HCT116 (cell line): ENCODE results near the gene AR. TPM values are rescaled to one million over a fixed set of nuclear protein-coding genes. Genes with fewer than 3 reads are reported as not detected.

Source experiments
- ATAC-seq: fragments of 200-7000 bp; cut with Tn5 transposase; 2 replicates; pipeline ENCODE4 v1.9.1; 2020; ENCODE audit warnings: mild to moderate bottlenecking, moderate library complexity
- BruUV-seq: library from RNA; stranded (reverse); fragments of 400-500 nt; replicated peaks from 2 replicates; lab custom pipeline; 2021; lab: Mats Ljungman, UMichigan
- CTCF ChIA-PET: fragments of 300-600 bp; sonication (Branson Sonifier 250); formaldehyde crosslinking; loops from one replicate; lab custom pipeline; 2021; ENCODE audit warnings: antibody characterized with exemption; lab: Charles Lee
- POLR2A ChIA-PET: fragments of 300-600, 350-600 bp; sonication (Branson Sonifier 250); formaldehyde crosslinking; loops from one replicate; lab custom pipeline; 2021; ENCODE audit warnings: antibody characterized with exemption; lab: Charles Lee
- RAD21 ChIA-PET, 2 experiments: fragments of 300-600 bp; sonication (Branson Sonifier 250); formaldehyde crosslinking; loops; one replicate each; lab custom pipeline; 2023; ENCODE audit warnings: low total read pairs in 2 of 2; ENCODE audit not compliant: uncharacterized antibody in 2 of 2, unreplicated experiment in 2 of 2, low non-redundant PET in 1 of 2; lab: Charles Lee
- DNase-seq: peaks from one replicate; pipeline ENCODE4 v3.0.0-alpha.2; 2010; ENCODE audit warnings: low read depth, low spot score
- H2AFZ ChIP-seq: fragments of 200-600 bp; shearing (Covaris generic), sonication (generic); 2 replicates; pipeline ENCODE4 v1.6.1; 2017; ENCODE audit warnings: low read depth, mixed run types, mixed read lengths, antibody characterized with exemption, low read length; ENCODE audit not compliant: poor library complexity, severe bottlenecking
- H3K27ac ChIP-seq: 2 replicates; pipeline ENCODE4 v1.5.1; 2012; ENCODE audit warnings: low read depth, low read length
- H3K27me3 ChIP-seq: fragments of 200-600 bp; sonication (generic); 2 replicates; pipeline ENCODE4 v1.6.1; 2016; ENCODE audit warnings: mixed run types, low read length, mixed read lengths; ENCODE audit not compliant: insufficient read depth
- H3K36me3 ChIP-seq, 2 experiments: fragments of 200-500 bp in 1 of 2; fragments of 200-600 bp in 1 of 2; sonication (Bioruptor generic) in 1 of 2; sonication (generic) in 1 of 2; 2 replicates each; pipeline versions ENCODE4 v1.5.1 to v1.6.1; 2014 to 2016; ENCODE audit warnings: low read length in 2 of 2, inconsistent platforms in 1 of 2, mixed read lengths in 1 of 2, mixed run types in 1 of 2; ENCODE audit not compliant: insufficient read depth in 2 of 2, control insufficient read depth in 1 of 2
- H3K4me1 ChIP-seq, 2 experiments: fragments of 200-600 bp in 1 of 2; sonication (generic) in 1 of 2; 2 replicates each; pipeline versions ENCODE4 v1.5.1 to v1.6.1; 2012 to 2017; ENCODE audit warnings: low read length in 2 of 2, inconsistent platforms in 1 of 2, mild to moderate bottlenecking in 1 of 2, mixed read lengths in 1 of 2, mixed run types in 1 of 2, moderate library complexity in 1 of 2; ENCODE audit not compliant: insufficient read depth in 2 of 2, control insufficient read depth in 1 of 2
- H3K4me2 ChIP-seq: fragments of 200-600 bp; sonication (generic); 2 replicates; pipeline ENCODE4 v1.6.1; 2017; ENCODE audit warnings: mixed run types, low read length, mixed read lengths
- H3K4me3 ChIP-seq, 2 experiments: fragments of 200-600 bp in 1 of 2; sonication (generic) in 1 of 2; replicated peaks in 1 of 2; 2 replicates each; pipeline ENCODE4 v1.5.1; 2011 to 2016; ENCODE audit warnings: low read length in 2 of 2, control low read depth in 1 of 2, low read depth in 1 of 2, mild to moderate bottlenecking in 1 of 2, mixed read lengths in 1 of 2, mixed run types in 1 of 2
- H3K79me2 ChIP-seq: fragments of 200-600 bp; sonication (generic); 2 replicates; pipeline ENCODE4 v1.6.1; 2017; ENCODE audit warnings: mild to moderate bottlenecking, mixed run types, low read length, moderate library complexity, mixed read lengths; ENCODE audit not compliant: insufficient read depth
- H3K9ac ChIP-seq: fragments of 200-600 bp; sonication (generic); 2 replicates; pipeline ENCODE4 v1.6.1; 2016; ENCODE audit warnings: low read length, mixed read lengths
- H3K9me2 ChIP-seq: fragments of 200-600 bp; sonication (generic), shearing (Covaris generic); 2 replicates; pipeline ENCODE4 v1.6.1; 2017; ENCODE audit warnings: mixed run types, mild to moderate bottlenecking, moderate library complexity; ENCODE audit not compliant: insufficient read depth
- H3K9me3 ChIP-seq, 2 experiments: fragments of 200-500 bp in 1 of 2; fragments of 200-600 bp in 1 of 2; sonication (Bioruptor generic) in 1 of 2; sonication (generic) in 1 of 2; 2 replicates each; pipeline ENCODE4 v1.6.1; 2014 to 2017; ENCODE audit warnings: low read length in 2 of 2, mixed read lengths in 2 of 2, inconsistent platforms in 1 of 2, low read depth in 1 of 2, mild to moderate bottlenecking in 1 of 2, mixed run types in 1 of 2, moderate library complexity in 1 of 2; ENCODE audit not compliant: control insufficient read depth in 1 of 2, insufficient read depth in 1 of 2
- H4K20me1 ChIP-seq: fragments of 200-600 bp; sonication (generic), shearing (Covaris generic); 2 replicates; pipeline ENCODE4 v1.6.1; 2017; ENCODE audit warnings: mixed run types, mild to moderate bottlenecking, moderate library complexity; ENCODE audit not compliant: insufficient read depth
- CBX3 ChIP-seq: IDR thresholded peaks from 2 replicates; pipeline ENCODE4 v1.6.1; 2012; ENCODE audit warnings: low read depth
- CEBPB ChIP-seq: IDR thresholded peaks from 2 replicates; pipeline ENCODE4 v1.6.1; 2012; ENCODE audit warnings: low read depth
- EGR1 ChIP-seq: IDR thresholded peaks from 2 replicates; pipeline ENCODE4 v1.6.1; 2012; ENCODE audit warnings: low read depth
- ELF1 ChIP-seq: IDR thresholded peaks from 2 replicates; pipeline ENCODE4 v1.6.1; 2012; ENCODE audit warnings: low read depth, borderline replicate concordance
- EZH2phosphoT487 ChIP-seq: fragments of 200-600 bp; IDR thresholded peaks from 2 replicates; pipeline ENCODE4 v1.6.1; 2018; ENCODE audit warnings: antibody characterized with exemption, borderline replicate concordance
- FOSL1 ChIP-seq: IDR thresholded peaks from 2 replicates; pipeline ENCODE4 v1.6.1; 2012; ENCODE audit warnings: low read depth
- JUND ChIP-seq: IDR thresholded peaks from 2 replicates; pipeline ENCODE4 v1.6.1; 2012
- POLR2A ChIP-seq: IDR thresholded peaks from 2 replicates; pipeline ENCODE4 v1.7.0; 2011; ENCODE audit warnings: borderline replicate concordance; ENCODE audit not compliant: insufficient read depth, insufficient read length; ENCODE audit errors: extremely low read depth
- POLR2AphosphoS5 ChIP-seq: IDR thresholded peaks from 2 replicates; pipeline ENCODE4 v1.6.1; 2011; ENCODE audit warnings: mild to moderate bottlenecking, low read depth, low read length, moderate library complexity
- RAD21 ChIP-seq: IDR thresholded peaks from 2 replicates; pipeline ENCODE4 v1.6.1; 2012; ENCODE audit warnings: low read depth, mild to moderate bottlenecking
- SIN3A ChIP-seq: IDR thresholded peaks from 2 replicates; pipeline ENCODE4 v1.6.1; 2012; ENCODE audit warnings: low read depth
- SP1 ChIP-seq: IDR thresholded peaks from 2 replicates; pipeline ENCODE4 v1.6.1; 2012; ENCODE audit warnings: low read depth
- SRF ChIP-seq: IDR thresholded peaks from 2 replicates; pipeline ENCODE4 v1.6.1; 2012; ENCODE audit warnings: low read depth
- TCF7L2 ChIP-seq: IDR thresholded peaks from 2 replicates; pipeline ENCODE4 v1.7.0; 2011; ENCODE audit warnings: borderline replicate concordance, inconsistent platforms; ENCODE audit not compliant: insufficient read depth, insufficient read length; ENCODE audit errors: extremely low read depth
- YY1 ChIP-seq: IDR thresholded peaks from 2 replicates; pipeline ENCODE4 v1.6.1; 2011; ENCODE audit warnings: low read length, low read depth, moderate library complexity, mild to moderate bottlenecking; ENCODE audit not compliant: insufficient replicate concordance; ENCODE audit errors: extremely low read depth
- intact Hi-C: fragments of 100-400 bp; cut with micrococcal nuclease; formaldehyde crosslinking; loops from 2 replicates; pipeline ENCODE4 v1.10.0; 2022
- total RNA-seq: library from RNA; stranded (reverse); gene quantifications from one replicate; pipeline ENCODE4 v1.2.1, GENCODE V29; 2021; ENCODE audit not compliant: unreplicated experiment
- TF ChIP-seq, protein P1 (sequence below), 3 experiments: fragments of 200-600 bp in 1 of 3; sonication (generic) in 1 of 3; IDR thresholded peaks in 2 of 3; conservative IDR thresholded peaks in 1 of 3; 2 replicates each; pipeline ENCODE4 v1.5.1; 2012 to 2017; ENCODE audit warnings: low read depth in 2 of 3, low read length in 2 of 3, antibody characterized with exemption in 1 of 3, borderline replicate concordance in 1 of 3, control low read depth in 1 of 3, mild to moderate bottlenecking in 1 of 3, mixed read lengths in 1 of 3, mixed run types in 1 of 3, moderate library complexity in 1 of 3; ENCODE audit not compliant: insufficient read depth in 1 of 3
- TF ChIP-seq, protein P2 (sequence below): IDR thresholded peaks from 2 replicates; pipeline ENCODE4 v1.6.1; 2011; ENCODE audit warnings: mild to moderate bottlenecking, low read length, moderate library complexity; ENCODE audit not compliant: insufficient replicate concordance; ENCODE audit errors: extremely low read depth
- TF ChIP-seq, protein P3 (sequence below): IDR thresholded peaks from 2 replicates; pipeline ENCODE4 v1.6.1; 2012
- TF ChIP-seq, protein P4 (sequence below): IDR thresholded peaks from 2 replicates; pipeline ENCODE4 v1.6.1; 2012
- TF ChIP-seq, protein P5 (sequence below): IDR thresholded peaks from 2 replicates; pipeline ENCODE4 v1.6.1; 2012; ENCODE audit warnings: low read depth

Gene AR
- total RNA-seq, 1 experiment from 2014 or later, result 0.02 TPM

DNA sequence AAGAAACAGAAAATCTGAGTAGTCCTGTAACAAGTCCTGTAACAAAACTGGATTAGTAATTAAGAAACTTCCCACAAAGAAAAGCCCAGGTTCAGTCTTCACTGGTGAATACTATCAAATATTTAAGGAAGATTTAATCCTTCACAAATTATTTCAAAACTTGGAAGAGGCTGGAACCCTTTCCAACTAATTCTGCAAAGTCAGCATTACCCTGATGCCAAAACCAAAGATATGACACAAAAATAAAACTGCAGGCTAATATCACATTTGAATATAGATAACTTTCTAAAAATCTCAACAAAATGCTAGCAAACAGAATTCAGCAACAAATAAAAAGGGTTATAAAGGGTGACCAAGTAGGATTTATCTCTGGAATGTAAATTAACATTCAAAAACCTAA, 80.5 kb downstream of the AR start:
- POLR2A ChIA-PET, result no interaction called here

More for the DNA sequence above, 80.5 kb downstream of the AR start:
- no peak overlapping the region for H3K27ac ChIP-seq
- ChIA-PET RAD21 (no interaction called here), CTCF (no interaction called here)
- intact Hi-C loops, result no loop called here
- BruUV-seq, result no TSS peak
- H3K9me3 ChIP-seq, result no peaks in the 10 kb centered on the region
- no peaks in the 10 kb centered on the region for H4K20me1 ChIP-seq
- H3K4me2 ChIP-seq, result no peak overlapping the region
- no peaks in the 10 kb centered on the region for H3K79me2 ChIP-seq
- H2AFZ ChIP-seq, result no peak overlapping the region
- no peak overlapping the region for H3K9ac ChIP-seq
- H3K36me3 ChIP-seq, result no peaks in the 10 kb centered on the region
- no peaks in the 10 kb centered on the region for H3K27me3 ChIP-seq
- no peak overlapping the region for H3K4me3 ChIP-seq
- H3K4me1 ChIP-seq, result no peaks in the 10 kb centered on the region
- no peaks in the 10 kb centered on the region for H3K9me2 ChIP-seq
- DNase-seq (no peak), ATAC-seq (no peak)
- TF ChIP-seq SRF (no peak), TCF7L2 (no peak), EGR1 (no peak), SP1 (no peak), CEBPB (no peak), FOSL1 (no peak), JUND (no peak), CBX3 (no peak), RAD21 (no peak), ELF1 (no peak), EZH2phosphoT487 (no peak), YY1 (no peak), POLR2AphosphoS5 (no peak), SIN3A (no peak), POLR2A (no peak)
- TF ChIP-seq, protein P1, sequence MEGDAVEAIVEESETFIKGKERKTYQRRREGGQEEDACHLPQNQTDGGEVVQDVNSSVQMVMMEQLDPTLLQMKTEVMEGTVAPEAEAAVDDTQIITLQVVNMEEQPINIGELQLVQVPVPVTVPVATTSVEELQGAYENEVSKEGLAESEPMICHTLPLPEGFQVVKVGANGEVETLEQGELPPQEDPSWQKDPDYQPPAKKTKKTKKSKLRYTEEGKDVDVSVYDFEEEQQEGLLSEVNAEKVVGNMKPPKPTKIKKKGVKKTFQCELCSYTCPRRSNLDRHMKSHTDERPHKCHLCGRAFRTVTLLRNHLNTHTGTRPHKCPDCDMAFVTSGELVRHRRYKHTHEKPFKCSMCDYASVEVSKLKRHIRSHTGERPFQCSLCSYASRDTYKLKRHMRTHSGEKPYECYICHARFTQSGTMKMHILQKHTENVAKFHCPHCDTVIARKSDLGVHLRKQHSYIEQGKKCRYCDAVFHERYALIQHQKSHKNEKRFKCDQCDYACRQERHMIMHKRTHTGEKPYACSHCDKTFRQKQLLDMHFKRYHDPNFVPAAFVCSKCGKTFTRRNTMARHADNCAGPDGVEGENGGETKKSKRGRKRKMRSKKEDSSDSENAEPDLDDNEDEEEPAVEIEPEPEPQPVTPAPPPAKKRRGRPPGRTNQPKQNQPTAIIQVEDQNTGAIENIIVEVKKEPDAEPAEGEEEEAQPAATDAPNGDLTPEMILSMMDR (IDR thresholded peaks at IDR 0.05 in 2 of 3, conservative IDR thresholded peaks at IDR 0.05 in 1 of 3; ENCODE audit: borderline replicate concordance in 1 of 3, insufficient read depth in 1 of 3, low read depth in 2 of 3, low read length in 2 of 3), result no peak
- TF ChIP-seq, protein P2, sequence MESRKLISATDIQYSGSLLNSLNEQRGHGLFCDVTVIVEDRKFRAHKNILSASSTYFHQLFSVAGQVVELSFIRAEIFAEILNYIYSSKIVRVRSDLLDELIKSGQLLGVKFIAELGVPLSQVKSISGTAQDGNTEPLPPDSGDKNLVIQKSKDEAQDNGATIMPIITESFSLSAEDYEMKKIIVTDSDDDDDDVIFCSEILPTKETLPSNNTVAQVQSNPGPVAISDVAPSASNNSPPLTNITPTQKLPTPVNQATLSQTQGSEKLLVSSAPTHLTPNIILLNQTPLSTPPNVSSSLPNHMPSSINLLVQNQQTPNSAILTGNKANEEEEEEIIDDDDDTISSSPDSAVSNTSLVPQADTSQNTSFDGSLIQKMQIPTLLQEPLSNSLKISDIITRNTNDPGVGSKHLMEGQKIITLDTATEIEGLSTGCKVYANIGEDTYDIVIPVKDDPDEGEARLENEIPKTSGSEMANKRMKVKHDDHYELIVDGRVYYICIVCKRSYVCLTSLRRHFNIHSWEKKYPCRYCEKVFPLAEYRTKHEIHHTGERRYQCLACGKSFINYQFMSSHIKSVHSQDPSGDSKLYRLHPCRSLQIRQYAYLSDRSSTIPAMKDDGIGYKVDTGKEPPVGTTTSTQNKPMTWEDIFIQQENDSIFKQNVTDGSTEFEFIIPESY, result no peak
- TF ChIP-seq, protein P3, sequence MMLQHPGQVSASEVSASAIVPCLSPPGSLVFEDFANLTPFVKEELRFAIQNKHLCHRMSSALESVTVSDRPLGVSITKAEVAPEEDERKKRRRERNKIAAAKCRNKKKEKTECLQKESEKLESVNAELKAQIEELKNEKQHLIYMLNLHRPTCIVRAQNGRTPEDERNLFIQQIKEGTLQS, result no peak
- TF ChIP-seq, protein P4, sequence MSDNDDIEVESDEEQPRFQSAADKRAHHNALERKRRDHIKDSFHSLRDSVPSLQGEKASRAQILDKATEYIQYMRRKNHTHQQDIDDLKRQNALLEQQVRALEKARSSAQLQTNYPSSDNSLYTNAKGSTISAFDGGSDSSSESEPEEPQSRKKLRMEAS, result no peak
- TF ChIP-seq, protein P5, sequence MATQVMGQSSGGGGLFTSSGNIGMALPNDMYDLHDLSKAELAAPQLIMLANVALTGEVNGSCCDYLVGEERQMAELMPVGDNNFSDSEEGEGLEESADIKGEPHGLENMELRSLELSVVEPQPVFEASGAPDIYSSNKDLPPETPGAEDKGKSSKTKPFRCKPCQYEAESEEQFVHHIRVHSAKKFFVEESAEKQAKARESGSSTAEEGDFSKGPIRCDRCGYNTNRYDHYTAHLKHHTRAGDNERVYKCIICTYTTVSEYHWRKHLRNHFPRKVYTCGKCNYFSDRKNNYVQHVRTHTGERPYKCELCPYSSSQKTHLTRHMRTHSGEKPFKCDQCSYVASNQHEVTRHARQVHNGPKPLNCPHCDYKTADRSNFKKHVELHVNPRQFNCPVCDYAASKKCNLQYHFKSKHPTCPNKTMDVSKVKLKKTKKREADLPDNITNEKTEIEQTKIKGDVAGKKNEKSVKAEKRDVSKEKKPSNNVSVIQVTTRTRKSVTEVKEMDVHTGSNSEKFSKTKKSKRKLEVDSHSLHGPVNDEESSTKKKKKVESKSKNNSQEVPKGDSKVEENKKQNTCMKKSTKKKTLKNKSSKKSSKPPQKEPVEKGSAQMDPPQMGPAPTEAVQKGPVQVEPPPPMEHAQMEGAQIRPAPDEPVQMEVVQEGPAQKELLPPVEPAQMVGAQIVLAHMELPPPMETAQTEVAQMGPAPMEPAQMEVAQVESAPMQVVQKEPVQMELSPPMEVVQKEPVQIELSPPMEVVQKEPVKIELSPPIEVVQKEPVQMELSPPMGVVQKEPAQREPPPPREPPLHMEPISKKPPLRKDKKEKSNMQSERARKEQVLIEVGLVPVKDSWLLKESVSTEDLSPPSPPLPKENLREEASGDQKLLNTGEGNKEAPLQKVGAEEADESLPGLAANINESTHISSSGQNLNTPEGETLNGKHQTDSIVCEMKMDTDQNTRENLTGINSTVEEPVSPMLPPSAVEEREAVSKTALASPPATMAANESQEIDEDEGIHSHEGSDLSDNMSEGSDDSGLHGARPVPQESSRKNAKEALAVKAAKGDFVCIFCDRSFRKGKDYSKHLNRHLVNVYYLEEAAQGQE, result no peak
